ENCODE results near the gene PLEKHA7. TPM values are rescaled to one million over a fixed set of nuclear protein-coding genes. Genes with fewer than 3 reads are reported as not detected.

Gene PLEKHA7
- total RNA-seq, 1 experiment from 2014 or later: 7.2 TPM

GRCh38 chr11:16794047-16794818 is 220.0 kb downstream of the PLEKHA7 start:
- no peak overlapping the region for H3K9ac ChIP-seq (ENCODE audit: low read length)
- H3K4me3 ChIP-seq (replicated peaks in 1 of 2; ENCODE audit: low read depth in 1 of 2, low read length in 2 of 2): no peak overlapping the region
- ChIA-PET CTCF (interaction anchor here (0.6 to 1.4 kb wide), 3 partner anchors 9 to 28 kb away, joined by 3 to 6 read pairs (median 3); no protein-coding TSS in a partner anchor), POLR2A (no interaction called here), RAD21 (ENCODE audit: low non-redundant PET in 1 of 2, low total read pairs in 2 of 2, uncharacterized antibody in 2 of 2, unreplicated experiment in 2 of 2) (no interaction called here)
- ATAC-seq: no peak
- no peaks in the 10 kb centered on the region for H3K9me2 ChIP-seq (ENCODE audit: insufficient read depth)
- no peaks in the 10 kb centered on the region for H3K79me2 ChIP-seq (ENCODE audit: insufficient read depth, low read length)
- TF ChIP-seq POLR2AphosphoS5 (IDR thresholded peaks at IDR 0.05; ENCODE audit: low read depth, low read length): no peak
- H2AFZ ChIP-seq (ENCODE audit: low read depth, low read length, poor library complexity, severe bottlenecking): no peak overlapping the region
- BruUV-seq (replicated peaks): no TSS peak
- H3K27me3 ChIP-seq (ENCODE audit: insufficient read depth, low read length): no peaks in the 10 kb centered on the region
- DNase-seq (ENCODE audit: low read depth, low spot score): no peak
- H3K36me3 ChIP-seq (ENCODE audit: control insufficient read depth in 1 of 2, insufficient read depth in 2 of 2, low read length in 2 of 2): no peaks in the 10 kb centered on the region
- no peaks in the 10 kb centered on the region for H4K20me1 ChIP-seq (ENCODE audit: insufficient read depth)
- no peak overlapping the region for H3K27ac ChIP-seq (ENCODE audit: low read depth, low read length)
- H3K4me1 ChIP-seq (ENCODE audit: control insufficient read depth in 1 of 2, insufficient read depth in 2 of 2, low read length in 2 of 2): peaks cover 9 to 20% of the 10 kb centered on the region in 2 experiments
- no peak overlapping the region for H3K4me2 ChIP-seq (ENCODE audit: low read length)
- intact Hi-C loops (cut with micrococcal nuclease): no loop called here
- H3K9me3 ChIP-seq (ENCODE audit: control insufficient read depth in 1 of 2, insufficient read depth in 1 of 2, low read depth in 1 of 2, low read length in 2 of 2): no peaks in the 10 kb centered on the region

GRCh38 chr11:16793511-16793910 is 220.7 kb downstream of the PLEKHA7 start:
- RAD21 ChIA-PET (ENCODE audit: low non-redundant PET in 1 of 2, low total read pairs in 2 of 2, uncharacterized antibody in 2 of 2, unreplicated experiment in 2 of 2): no interaction called here
- H3K27ac ChIP-seq (ENCODE audit: low read depth, low read length): no peak overlapping the region
- TF ChIP-seq POLR2A (IDR thresholded peaks at IDR 0.05; ENCODE audit: borderline replicate concordance, extremely low read depth, insufficient read depth, insufficient read length): no peak
- TF ChIP-seq JUND (IDR thresholded peaks at IDR 0.05): no peak
- no peak for TF ChIP-seq ATF3 (IDR thresholded peaks at IDR 0.05)
- no peak for TF ChIP-seq CBX3 (IDR thresholded peaks at IDR 0.05; ENCODE audit: low read depth)
- TF ChIP-seq EZH2phosphoT487 (IDR thresholded peaks at IDR 0.05; ENCODE audit: borderline replicate concordance): no peak
- no peak for TF ChIP-seq CEBPB (IDR thresholded peaks at IDR 0.05; ENCODE audit: low read depth)
- no peak for TF ChIP-seq POLR2AphosphoS5 (IDR thresholded peaks at IDR 0.05; ENCODE audit: low read depth, low read length)
- BruUV-seq (replicated peaks): no TSS peak
- H3K4me1 ChIP-seq (ENCODE audit: control insufficient read depth in 1 of 2, insufficient read depth in 2 of 2, low read length in 2 of 2): peaks cover 11 to 27% of the 10 kb centered on the region in 2 experiments
- CTCF ChIA-PET: no interaction called here
- no peaks in the 10 kb centered on the region for H4K20me1 ChIP-seq (ENCODE audit: insufficient read depth)
- H3K9ac ChIP-seq (ENCODE audit: low read length): no peak overlapping the region
- DNase-seq (ENCODE audit: low read depth, low spot score): no peak
- H2AFZ ChIP-seq (ENCODE audit: low read depth, low read length, poor library complexity, severe bottlenecking): no peak overlapping the region
- H3K27me3 ChIP-seq (ENCODE audit: insufficient read depth, low read length): no peaks in the 10 kb centered on the region
- no peaks in the 10 kb centered on the region for H3K9me2 ChIP-seq (ENCODE audit: insufficient read depth)
- H3K4me2 ChIP-seq (ENCODE audit: low read length): no peak overlapping the region
- no peaks in the 10 kb centered on the region for H3K79me2 ChIP-seq (ENCODE audit: insufficient read depth, low read length)
- H3K36me3 ChIP-seq (ENCODE audit: control insufficient read depth in 1 of 2, insufficient read depth in 2 of 2, low read length in 2 of 2): no peaks in the 10 kb centered on the region
- ATAC-seq: no peak
- no peak overlapping the region for H3K4me3 ChIP-seq (replicated peaks in 1 of 2; ENCODE audit: low read depth in 1 of 2, low read length in 2 of 2)
- intact Hi-C loops (cut with micrococcal nuclease): no loop called here
- POLR2A ChIA-PET: no interaction called here
- no peaks in the 10 kb centered on the region for H3K9me3 ChIP-seq (ENCODE audit: control insufficient read depth in 1 of 2, insufficient read depth in 1 of 2, low read depth in 1 of 2, low read length in 2 of 2)
